ENCODE data around the gene ITGA6.
A peak's percentile ranks its signal among the peaks of the same experiment; 100 is the strongest.

The ITGA6 gene

GRCh38 chr2:172455121-172455515, 27.7 kb downstream of the ITGA6 start:
- no peak overlapping the region for H3K9ac ChIP-seq (ENCODE audit: low read depth, low read length)
- H3K27ac ChIP-seq (ENCODE audit: low read depth, low read length): peak overlapping the region; percentile 6
- no peaks in the 10 kb centered on the region for H3K36me3 ChIP-seq (ENCODE audit: control insufficient read depth, insufficient read depth, low read length)
- H3K4me3 ChIP-seq (ENCODE audit: low read depth, low read length): no peak overlapping the region
- peaks cover 47% of the 10 kb centered on the region for H3K4me1 ChIP-seq (ENCODE audit: control insufficient read depth, insufficient read depth, low read length)
- no peaks in the 10 kb centered on the region for H3K27me3 ChIP-seq (ENCODE audit: control insufficient read depth, insufficient read depth, low read length)
- no peaks in the 10 kb centered on the region for H3K9me3 ChIP-seq (ENCODE audit: control insufficient read depth, insufficient read depth, low read length)

- Histone ChIP-seq H3K27ac (ENCODE audit: low read depth, low read length) (peak overlapping the region; percentile 21), H3K4me1 (ENCODE audit: control insufficient read depth, insufficient read depth, low read length) (peaks cover 48% of the 10 kb centered on the region), H3K27me3 (ENCODE audit: control insufficient read depth, insufficient read depth, low read length) (no peaks in the 10 kb centered on the region)
Measured at GRCh38 chr2:172456002-172456401, 28.6 kb downstream of the ITGA6 start.

GRCh38 chr2:172457536-172457935, 30.1 kb downstream of the ITGA6 start:
- Histone ChIP-seq H3K9me3 (ENCODE audit: control insufficient read depth, insufficient read depth, low read length) (no peaks in the 10 kb centered on the region), H3K36me3 (ENCODE audit: control insufficient read depth, insufficient read depth, low read length) (no peaks in the 10 kb centered on the region), H3K9ac (ENCODE audit: low read depth, low read length) (no peak overlapping the region), H3K27ac (ENCODE audit: low read depth, low read length) (no peak overlapping the region), H3K4me1 (ENCODE audit: control insufficient read depth, insufficient read depth, low read length) (peaks cover 51% of the 10 kb centered on the region), H3K4me3 (ENCODE audit: low read depth, low read length) (no peak overlapping the region), H3K27me3 (ENCODE audit: control insufficient read depth, insufficient read depth, low read length) (no peaks in the 10 kb centered on the region)

More at GRCh38 chr2:172456002-172456401, 28.6 kb downstream of the ITGA6 start:
- Histone ChIP-seq H3K9ac (ENCODE audit: low read depth, low read length) (no peak overlapping the region), H3K4me3 (ENCODE audit: low read depth, low read length) (no peak overlapping the region), H3K36me3 (ENCODE audit: control insufficient read depth, insufficient read depth, low read length) (no peaks in the 10 kb centered on the region), H3K9me3 (ENCODE audit: control insufficient read depth, insufficient read depth, low read length) (no peaks in the 10 kb centered on the region)

GRCh38 chr2:172458561-172459124, 31.3 kb downstream of the ITGA6 start:
- Histone ChIP-seq H3K4me1 (ENCODE audit: control insufficient read depth, insufficient read depth, low read length) (peaks cover 59% of the 10 kb centered on the region), H3K27ac (ENCODE audit: low read depth, low read length) (no peak overlapping the region), H3K9ac (ENCODE audit: low read depth, low read length) (no peak overlapping the region), H3K4me3 (ENCODE audit: low read depth, low read length) (no peak overlapping the region), H3K36me3 (ENCODE audit: control insufficient read depth, insufficient read depth, low read length) (no peaks in the 10 kb centered on the region), H3K9me3 (ENCODE audit: control insufficient read depth, insufficient read depth, low read length) (no peaks in the 10 kb centered on the region), H3K27me3 (ENCODE audit: control insufficient read depth, insufficient read depth, low read length) (no peaks in the 10 kb centered on the region)

DNA sequence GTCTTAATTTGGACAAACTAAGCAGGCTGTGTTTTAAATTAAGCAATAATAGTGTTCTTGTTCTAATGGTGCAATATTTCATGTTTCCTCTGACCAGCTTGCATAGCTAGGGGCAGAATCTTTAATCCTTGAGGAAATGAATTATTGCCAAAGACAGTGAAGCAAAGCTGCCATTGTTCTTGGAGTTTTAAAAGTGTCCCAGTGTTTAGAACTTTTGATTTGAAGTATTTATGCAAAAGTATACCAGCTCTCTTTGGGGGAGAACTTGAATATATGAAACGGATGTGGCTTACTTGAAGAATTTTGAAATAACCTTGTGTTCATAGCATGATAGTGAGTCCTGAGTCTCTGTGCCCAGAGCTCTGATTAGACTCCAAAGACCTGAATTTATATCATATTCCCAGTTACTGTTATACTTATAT, 33.4 kb downstream of the ITGA6 start:
- H3K27me3 ChIP-seq (ENCODE audit: control insufficient read depth, insufficient read depth, low read length): no peaks in the 10 kb centered on the region
- H3K9me3 ChIP-seq (ENCODE audit: control insufficient read depth, insufficient read depth, low read length): no peaks in the 10 kb centered on the region
- H3K4me1 ChIP-seq (ENCODE audit: control insufficient read depth, insufficient read depth, low read length): peaks cover 47% of the 10 kb centered on the region
- no peak overlapping the region for H3K9ac ChIP-seq (ENCODE audit: low read depth, low read length)
- no peak overlapping the region for H3K4me3 ChIP-seq (ENCODE audit: low read depth, low read length)
- H3K36me3 ChIP-seq (ENCODE audit: control insufficient read depth, insufficient read depth, low read length): peaks cover 2% of the 10 kb centered on the region; the same call in 1 of the 2 replicates
- no peak overlapping the region for H3K27ac ChIP-seq (ENCODE audit: low read depth, low read length)

DNA sequence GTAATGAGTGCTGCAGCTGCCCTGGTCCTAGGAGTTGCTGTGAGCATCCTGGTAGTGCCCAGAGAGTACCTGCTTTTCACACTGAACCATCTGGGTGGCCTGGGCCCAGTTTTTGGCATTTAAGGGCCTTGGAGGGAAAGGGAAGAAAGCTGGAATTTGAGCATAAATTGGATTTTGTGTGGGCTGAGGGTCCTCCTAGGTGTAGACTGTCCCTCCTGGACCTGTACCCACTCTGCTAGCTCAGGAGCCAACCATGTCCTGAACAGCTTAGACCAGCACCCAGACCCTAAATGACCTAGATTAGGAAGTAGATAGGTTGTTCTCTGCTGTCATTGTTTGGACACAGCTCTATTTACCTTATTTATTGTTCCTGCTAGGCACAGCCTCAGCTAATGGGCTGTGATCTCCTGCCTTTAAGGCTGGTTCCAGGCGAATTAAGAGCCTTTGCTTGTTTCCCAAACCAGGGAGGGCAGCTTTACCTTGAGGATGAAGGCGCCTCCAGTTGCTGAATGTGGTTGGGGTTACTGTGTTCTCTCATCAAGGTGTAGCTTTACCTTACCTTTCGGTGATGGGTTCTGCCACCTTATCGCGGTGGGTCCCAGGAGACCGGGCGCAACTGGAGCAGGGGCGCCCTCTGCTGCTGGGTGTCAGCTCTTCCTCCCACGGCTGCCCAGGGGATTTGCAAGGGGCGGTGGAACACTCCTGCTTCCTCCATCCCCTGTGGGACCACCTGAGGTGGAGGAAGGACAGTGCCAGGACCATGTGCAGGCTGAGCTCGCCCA, 34.4 kb downstream of the ITGA6 start:
- no peaks in the 10 kb centered on the region for H3K27me3 ChIP-seq (ENCODE audit: control insufficient read depth, insufficient read depth, low read length)
- peaks cover 11% of the 10 kb centered on the region for H3K36me3 ChIP-seq (ENCODE audit: control insufficient read depth, insufficient read depth, low read length)
- H3K4me1 ChIP-seq (ENCODE audit: control insufficient read depth, insufficient read depth, low read length): peaks cover 40% of the 10 kb centered on the region
- no peaks in the 10 kb centered on the region for H3K9me3 ChIP-seq (ENCODE audit: control insufficient read depth, insufficient read depth, low read length)
- no peak overlapping the region for H3K4me3 ChIP-seq (ENCODE audit: low read depth, low read length)
- H3K27ac ChIP-seq (ENCODE audit: low read depth, low read length): no peak overlapping the region
- no peak overlapping the region for H3K9ac ChIP-seq (ENCODE audit: low read depth, low read length)

- Histone ChIP-seq H3K27me3 (ENCODE audit: control insufficient read depth, insufficient read depth, low read length) (no peaks in the 10 kb centered on the region), H3K4me1 (ENCODE audit: control insufficient read depth, insufficient read depth, low read length) (peaks cover 40% of the 10 kb centered on the region), H3K9me3 (ENCODE audit: control insufficient read depth, insufficient read depth, low read length) (no peaks in the 10 kb centered on the region), H3K36me3 (ENCODE audit: control insufficient read depth, insufficient read depth, low read length) (peaks cover 18% of the 10 kb centered on the region), H3K27ac (ENCODE audit: low read depth, low read length) (no peak overlapping the region), H3K4me3 (ENCODE audit: low read depth, low read length) (no peak overlapping the region), H3K9ac (ENCODE audit: low read depth, low read length) (no peak overlapping the region)
Measured at GRCh38 chr2:172462373-172462848, 35.0 kb downstream of the ITGA6 start.

DNA sequence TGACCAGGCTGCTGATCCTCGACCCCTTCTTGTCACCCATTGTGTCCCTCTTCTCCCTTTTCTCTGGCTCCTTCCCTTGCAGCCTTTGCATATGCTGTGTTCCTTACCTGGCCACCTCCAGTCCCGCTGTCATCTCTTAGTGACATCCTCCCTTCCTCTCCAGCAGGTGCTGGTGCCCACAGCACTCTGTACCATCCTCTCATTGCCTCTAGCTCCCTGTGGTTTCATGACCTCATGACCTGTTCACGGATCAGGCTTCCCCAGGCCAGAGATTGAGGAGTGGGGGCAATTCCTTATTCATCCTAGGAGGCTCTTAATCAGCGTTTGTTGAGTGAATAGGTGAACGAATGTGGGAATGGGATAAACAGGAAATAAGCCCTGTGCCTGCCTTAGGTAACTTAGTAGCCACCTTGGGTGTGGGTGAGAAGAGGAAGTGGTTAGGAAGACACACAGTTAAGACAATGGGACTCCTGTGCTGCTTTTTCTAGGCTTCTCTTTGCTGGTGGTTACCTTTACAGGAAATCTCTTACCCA, 35.5 kb downstream of the ITGA6 start:
- Histone ChIP-seq H3K4me3 (ENCODE audit: low read depth, low read length) (no peak overlapping the region), H3K9me3 (ENCODE audit: control insufficient read depth, insufficient read depth, low read length) (no peaks in the 10 kb centered on the region), H3K36me3 (ENCODE audit: control insufficient read depth, insufficient read depth, low read length) (peaks cover 23% of the 10 kb centered on the region), H3K27me3 (ENCODE audit: control insufficient read depth, insufficient read depth, low read length) (no peaks in the 10 kb centered on the region), H3K4me1 (ENCODE audit: control insufficient read depth, insufficient read depth, low read length) (peaks cover 40% of the 10 kb centered on the region), H3K27ac (ENCODE audit: low read depth, low read length) (no peak overlapping the region), H3K9ac (ENCODE audit: low read depth, low read length) (no peak overlapping the region)

DNA sequence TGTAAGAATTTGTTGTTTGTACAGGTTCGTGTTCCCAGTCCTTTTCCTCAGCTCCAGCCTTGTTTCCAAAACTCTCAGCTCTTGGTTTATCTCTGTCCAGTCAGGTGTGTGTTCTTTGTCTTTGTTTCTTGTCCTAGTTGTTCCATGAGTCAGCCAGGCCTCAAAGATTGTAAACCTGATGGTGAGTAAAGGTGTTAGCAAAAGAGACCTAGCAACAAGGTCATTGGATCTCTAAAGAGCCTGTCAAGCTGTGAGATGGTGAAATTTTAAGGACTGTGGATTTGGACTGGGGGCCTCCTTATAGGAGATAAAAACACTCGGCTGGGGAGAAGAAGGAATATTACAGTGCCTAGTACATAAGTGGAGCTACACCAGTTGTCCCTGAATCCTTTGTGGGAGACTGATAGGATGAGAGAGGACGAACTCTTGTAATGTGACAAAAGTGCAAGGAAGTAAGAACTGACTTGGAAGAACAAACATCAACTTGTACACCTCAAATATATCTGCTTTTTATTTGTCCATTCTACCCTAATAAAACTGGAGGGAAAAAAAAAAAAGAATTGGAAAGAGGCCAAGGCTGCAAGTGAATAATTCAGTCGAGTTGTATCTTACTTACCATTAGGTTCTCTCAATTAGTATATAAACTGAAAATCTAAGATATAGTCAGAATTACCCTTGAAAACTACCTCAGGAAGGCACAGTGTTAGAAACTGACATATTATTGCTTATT, 37.2 kb downstream of the ITGA6 start:
- Histone ChIP-seq H3K36me3 (ENCODE audit: control insufficient read depth, insufficient read depth, low read length) (peaks cover 39% of the 10 kb centered on the region), H3K4me3 (ENCODE audit: low read depth, low read length) (no peak overlapping the region), H3K27me3 (ENCODE audit: control insufficient read depth, insufficient read depth, low read length) (no peaks in the 10 kb centered on the region), H3K4me1 (ENCODE audit: control insufficient read depth, insufficient read depth, low read length) (peaks cover 35% of the 10 kb centered on the region), H3K27ac (ENCODE audit: low read depth, low read length) (no peak overlapping the region), H3K9me3 (ENCODE audit: control insufficient read depth, insufficient read depth, low read length) (no peaks in the 10 kb centered on the region), H3K9ac (ENCODE audit: low read depth, low read length) (no peak overlapping the region)

- Histone ChIP-seq H3K4me3 (ENCODE audit: low read depth, low read length) (no peak overlapping the region), H3K36me3 (ENCODE audit: control insufficient read depth, insufficient read depth, low read length) (peaks cover 50% of the 10 kb centered on the region), H3K4me1 (ENCODE audit: control insufficient read depth, insufficient read depth, low read length) (peaks cover 35% of the 10 kb centered on the region), H3K9me3 (ENCODE audit: control insufficient read depth, insufficient read depth, low read length) (no peaks in the 10 kb centered on the region), H3K27me3 (ENCODE audit: control insufficient read depth, insufficient read depth, low read length) (no peaks in the 10 kb centered on the region), H3K9ac (ENCODE audit: low read depth, low read length) (no peak overlapping the region), H3K27ac (ENCODE audit: low read depth, low read length) (no peak overlapping the region)
Measured at GRCh38 chr2:172465417-172466334, 38.3 kb downstream of the ITGA6 start.
